ENCODE measurements around the gene HBP1.

HBP1 gene

GRCh38 chr7:107207459-107207858 is 38.7 kb downstream of the HBP1 start:
- no peaks in the 10 kb centered on the region for H3K4me1 Mint-ChIP-seq
- DNase-seq: no peak
- no peak overlapping the region for H3K4me3 Mint-ChIP-seq
- H3K36me3 Mint-ChIP-seq (ENCODE audit: low read depth): peaks cover 55% of the 10 kb centered on the region
- no peaks in the 10 kb centered on the region for H3K9me3 Mint-ChIP-seq
- no peak for TF ChIP-seq CTCF (IDR thresholded peaks at IDR 0.05)
- H3K27ac Mint-ChIP-seq: no peak overlapping the region
- H3K27me3 Mint-ChIP-seq (ENCODE audit: low read depth, poor library complexity): no peaks in the 10 kb centered on the region

- Mint-ChIP-seq H3K4me1 (no peaks in the 10 kb centered on the region), H3K27ac (no peak overlapping the region), H3K9me3 (peaks cover 3% of the 10 kb centered on the region), H3K36me3 (ENCODE audit: low read depth) (peaks cover 57% of the 10 kb centered on the region), H3K27me3 (ENCODE audit: low read depth, poor library complexity) (no peaks in the 10 kb centered on the region), H3K4me3 (no peak overlapping the region)
- DNase-seq: no peak
- no peak for TF ChIP-seq CTCF (IDR thresholded peaks at IDR 0.05)
These were observed 39.3 kb downstream of the HBP1 start for GRCh38 chr7:107208024-107208521.

GRCh38 chr7:107208563-107208962 is 39.8 kb downstream of the HBP1 start:
- Mint-ChIP-seq H3K4me1 (no peaks in the 10 kb centered on the region), H3K36me3 (ENCODE audit: low read depth) (peaks cover 61% of the 10 kb centered on the region), H3K27me3 (ENCODE audit: low read depth, poor library complexity) (no peaks in the 10 kb centered on the region), H3K27ac (no peak overlapping the region), H3K9me3 (peaks cover 7% of the 10 kb centered on the region), H3K4me3 (no peak overlapping the region)
- no peak for TF ChIP-seq CTCF (IDR thresholded peaks at IDR 0.05)
- DNase-seq: no peak

GRCh38 chr7:107209565-107209964 is 40.8 kb downstream of the HBP1 start:
- H3K27me3 Mint-ChIP-seq (ENCODE audit: low read depth, poor library complexity): no peaks in the 10 kb centered on the region
- no peak overlapping the region for H3K4me3 Mint-ChIP-seq
- H3K4me1 Mint-ChIP-seq: no peaks in the 10 kb centered on the region
- H3K27ac Mint-ChIP-seq: peak overlapping the region; percentile 70
- peaks cover 13% of the 10 kb centered on the region for H3K9me3 Mint-ChIP-seq
- peaks cover 61% of the 10 kb centered on the region for H3K36me3 Mint-ChIP-seq (ENCODE audit: low read depth)
- no peak for TF ChIP-seq CTCF (IDR thresholded peaks at IDR 0.05)
- no peak for DNase-seq

- TF ChIP-seq CTCF (IDR thresholded peaks at IDR 0.05): no peak
- Mint-ChIP-seq H3K4me3 (no peak overlapping the region), H3K27me3 (ENCODE audit: low read depth, poor library complexity) (no peaks in the 10 kb centered on the region), H3K36me3 (ENCODE audit: low read depth) (peaks cover 63% of the 10 kb centered on the region), H3K9me3 (peaks cover 20% of the 10 kb centered on the region), H3K27ac (no peak overlapping the region), H3K4me1 (no peaks in the 10 kb centered on the region)
- no peak for DNase-seq
These were observed 41.6 kb downstream of the HBP1 start for GRCh38 chr7:107210400-107210799.

- no peak overlapping the region for H3K4me3 Mint-ChIP-seq
- no peak for TF ChIP-seq CTCF (IDR thresholded peaks at IDR 0.05)
- no peaks in the 10 kb centered on the region for H3K4me1 Mint-ChIP-seq
- DNase-seq: no peak
- no peak overlapping the region for H3K27ac Mint-ChIP-seq
- peaks cover 28% of the 10 kb centered on the region for H3K9me3 Mint-ChIP-seq
- no peaks in the 10 kb centered on the region for H3K27me3 Mint-ChIP-seq (ENCODE audit: low read depth, poor library complexity)
- peaks cover 53% of the 10 kb centered on the region for H3K36me3 Mint-ChIP-seq (ENCODE audit: low read depth)
These were observed 43.9 kb downstream of the HBP1 start for GRCh38 chr7:107212725-107213124.

Measured in nephron progenitor cell (in vitro differentiated cells).